Right atrium auricular region (tissue), 2 donors: ENCODE data around the gene ZNF316. TPM values are rescaled to one million over a fixed set of nuclear protein-coding genes. Genes with fewer than 3 reads are reported as not detected.

Experiments used
- DNase-seq: peaks from one replicate; pipeline ENCODE4 v3.0.0-alpha.2; 2019; ENCODE audit warnings: low spot score
- H3K27ac ChIP-seq, 2 donors: fragments of 200-600 bp; sonication (generic); 1 replicate in 1 of 2; 2 replicates in 1 of 2; pipeline ENCODE4 v1.5.1; 2016 to 2019
- H3K27me3 ChIP-seq, 2 donors: fragments of 200-600 bp; sonication (generic); one replicate each; pipeline versions ENCODE4 v1.5.1 to v1.6.0; 2017 to 2019
- H3K36me3 ChIP-seq: fragments of 200-600 bp; sonication (generic); one replicate; pipeline ENCODE4 v1.5.1; 2016
- H3K4me1 ChIP-seq, 2 donors: fragments of 200-600 bp; sonication (generic); one replicate each; pipeline versions ENCODE4 v1.5.1 to v1.6.0; 2017 to 2019
- H3K4me3 ChIP-seq, 2 donors: fragments of 200-600 bp; sonication (generic); 1 replicate in 1 of 2; 2 replicates in 1 of 2; pipeline ENCODE4 v1.5.1; 2017 to 2019; ENCODE audit warnings: mild to moderate bottlenecking in 1 of 2, moderate library complexity in 1 of 2
- H3K9me3 ChIP-seq, 2 donors: fragments of 200-600 bp; sonication (generic); one replicate each; pipeline ENCODE4 v1.5.1; 2019
- total RNA-seq, 2 donors: library from RNA; depleted of rRNA; stranded (reverse); fragments of >200 nt; gene quantifications; one replicate each; pipeline ENCODE4 v1.1.0, GENCODE V29; 2016
- TF ChIP-seq, protein P1 (sequence below), 2 donors: fragments of 200-600 bp; sonication (generic); IDR thresholded peaks; one replicate each; pipeline ENCODE4 v1.5.1; 2019; ENCODE audit warnings: antibody characterized with exemption in 2 of 2

The ZNF316 gene
- total RNA-seq, 2 donors from 2014 or later = 9.0 to 12.6 TPM

DNA sequence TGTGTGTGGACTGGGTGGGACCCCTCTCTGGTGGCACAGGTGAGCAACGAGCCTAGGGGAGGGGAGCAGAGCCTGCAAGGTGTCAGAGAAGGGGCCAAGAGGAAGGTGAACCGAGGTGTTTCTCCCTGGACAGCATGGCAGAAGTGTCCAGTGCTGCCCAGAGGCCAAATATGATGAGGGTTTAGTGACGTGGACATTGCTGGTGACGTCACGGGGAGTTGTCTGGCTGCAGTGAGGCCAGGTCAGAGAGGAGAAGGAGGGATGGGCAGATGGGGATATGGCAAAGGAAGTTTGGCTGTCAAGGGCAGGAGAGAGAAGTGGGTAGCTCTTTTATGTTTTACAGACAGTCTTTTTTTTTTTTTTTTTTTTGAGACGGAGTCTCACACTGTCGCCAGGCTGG lies 24.3 kb upstream of the ZNF316 start:
- Histone ChIP-seq H3K4me1 (peaks cover 0 to 16% of the 10 kb centered on the region in 2 donors), H3K9me3 (no peaks in the 10 kb centered on the region), H3K4me3 (no peak overlapping the region), H3K27ac (no peak overlapping the region), H3K27me3 (no peaks in the 10 kb centered on the region), H3K36me3 (peaks cover 5% of the 10 kb centered on the region)
- TF ChIP-seq, protein P1, sequence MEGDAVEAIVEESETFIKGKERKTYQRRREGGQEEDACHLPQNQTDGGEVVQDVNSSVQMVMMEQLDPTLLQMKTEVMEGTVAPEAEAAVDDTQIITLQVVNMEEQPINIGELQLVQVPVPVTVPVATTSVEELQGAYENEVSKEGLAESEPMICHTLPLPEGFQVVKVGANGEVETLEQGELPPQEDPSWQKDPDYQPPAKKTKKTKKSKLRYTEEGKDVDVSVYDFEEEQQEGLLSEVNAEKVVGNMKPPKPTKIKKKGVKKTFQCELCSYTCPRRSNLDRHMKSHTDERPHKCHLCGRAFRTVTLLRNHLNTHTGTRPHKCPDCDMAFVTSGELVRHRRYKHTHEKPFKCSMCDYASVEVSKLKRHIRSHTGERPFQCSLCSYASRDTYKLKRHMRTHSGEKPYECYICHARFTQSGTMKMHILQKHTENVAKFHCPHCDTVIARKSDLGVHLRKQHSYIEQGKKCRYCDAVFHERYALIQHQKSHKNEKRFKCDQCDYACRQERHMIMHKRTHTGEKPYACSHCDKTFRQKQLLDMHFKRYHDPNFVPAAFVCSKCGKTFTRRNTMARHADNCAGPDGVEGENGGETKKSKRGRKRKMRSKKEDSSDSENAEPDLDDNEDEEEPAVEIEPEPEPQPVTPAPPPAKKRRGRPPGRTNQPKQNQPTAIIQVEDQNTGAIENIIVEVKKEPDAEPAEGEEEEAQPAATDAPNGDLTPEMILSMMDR (IDR thresholded peaks at IDR 0.05) = no peak
- DNase-seq = no peak

- DNase-seq = no peak
- Histone ChIP-seq H3K27ac (no peak overlapping the region), H3K9me3 (no peaks in the 10 kb centered on the region), H3K27me3 (no peaks in the 10 kb centered on the region), H3K4me3 (no peak overlapping the region), H3K4me1 (peaks cover 0 to 16% of the 10 kb centered on the region in 2 donors), H3K36me3 (no peaks in the 10 kb centered on the region)
- TF ChIP-seq, protein P1 (IDR thresholded peaks at IDR 0.05) = no peak
Measured at GRCh38 chr7:6613706-6614105, 23.4 kb upstream of the ZNF316 start.

DNA sequence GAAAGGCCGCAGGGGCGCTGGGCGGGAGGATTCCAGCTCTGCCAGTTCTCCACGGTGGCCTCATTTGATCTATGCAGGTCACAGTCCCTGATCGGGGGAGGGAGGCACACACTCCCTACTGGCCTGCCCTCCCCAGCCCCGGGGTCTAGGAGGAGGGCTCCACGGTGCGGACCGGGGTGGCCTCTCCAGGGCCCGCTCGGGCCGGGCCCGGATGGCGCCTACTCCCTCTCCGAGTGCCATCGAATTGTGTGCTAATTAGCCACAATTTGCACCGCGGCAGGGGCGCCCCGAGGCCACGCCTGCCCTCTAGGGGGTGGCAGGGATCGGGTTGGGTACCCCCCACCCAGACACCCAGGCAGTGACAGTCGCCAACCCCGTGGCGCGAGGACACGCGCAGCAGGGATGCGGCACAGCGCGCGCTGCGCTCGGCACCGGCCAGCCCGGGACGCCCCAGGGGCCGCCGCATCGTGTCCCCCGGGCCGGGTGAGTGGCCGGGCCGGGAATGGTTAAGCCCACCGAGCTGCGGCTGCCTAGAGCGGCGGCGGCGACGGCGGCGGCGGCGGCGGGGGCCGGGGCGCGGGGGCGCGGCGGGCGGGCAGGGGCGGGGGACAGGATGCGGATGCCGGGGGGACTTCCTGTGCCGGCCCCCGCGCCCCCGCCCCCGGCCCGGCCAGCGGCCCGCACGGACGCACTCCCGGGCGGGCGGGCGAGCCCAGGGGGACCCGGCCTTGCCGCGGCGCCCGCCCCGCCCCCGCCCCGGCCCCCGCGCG lies 22.0 kb upstream of the ZNF316 start, which contains the start of gene ZNF853:
ZNF853 (plus strand) TSS at position 658 of the 770 bp plus-strand sequence. CDS start 565 bp downstream, outside the sequence.
- Histone ChIP-seq H3K36me3 (no peaks in the 10 kb centered on the region), H3K9me3 (no peaks in the 10 kb centered on the region), H3K27ac (peak within 1 kb of the TSS; percentile 26 to 29), H3K27me3 (no peaks in the 10 kb centered on the region), H3K4me3 (peak within 1 kb of the TSS; percentile 67 to 68), H3K4me1 (peaks cover 0 to 16% of the 10 kb centered on the region in 2 donors)
- TF ChIP-seq, protein P1 (IDR thresholded peaks at IDR 0.05) = no peak
- DNase-seq = no peak

DNA sequence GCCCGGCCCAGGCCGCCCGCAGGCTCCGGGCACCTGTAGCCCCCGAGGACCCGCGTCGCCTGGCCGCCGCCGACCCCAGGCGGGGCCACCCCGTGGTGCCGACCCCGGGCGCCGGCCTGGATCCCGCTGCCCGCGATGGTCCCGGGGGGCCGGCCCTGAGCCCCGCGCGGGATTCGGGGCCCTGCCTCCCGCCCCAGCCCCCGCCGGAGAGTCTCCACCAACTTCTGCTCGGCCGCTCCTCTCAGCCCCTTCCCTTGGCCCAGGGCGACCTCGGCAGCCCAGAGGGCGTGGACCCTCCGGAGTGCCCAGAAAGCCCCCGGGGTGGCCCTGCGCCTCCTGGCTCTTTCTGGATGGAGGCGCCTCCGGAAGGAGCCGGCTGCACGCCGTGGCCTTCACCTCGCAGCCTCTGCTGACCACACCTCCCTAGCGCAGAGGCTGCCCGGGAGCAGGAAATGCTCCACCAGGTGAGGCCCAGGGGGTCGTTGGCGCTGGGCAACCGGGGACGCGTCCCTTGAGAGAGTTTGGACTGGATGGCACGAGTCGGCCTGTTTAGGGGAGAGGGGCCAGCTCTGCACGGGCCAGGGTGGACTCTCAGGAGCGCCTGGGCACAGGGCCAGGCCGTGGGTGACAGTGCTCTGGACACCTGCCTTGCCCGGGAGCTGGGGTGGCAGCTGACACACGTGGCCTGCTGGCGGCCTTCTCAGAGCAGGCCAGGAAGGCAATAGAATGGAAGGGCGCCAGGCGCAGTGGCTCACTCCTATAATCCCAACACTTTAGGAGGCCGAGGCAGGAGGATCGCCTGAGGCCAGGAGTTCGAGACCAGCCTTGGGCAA lies 21.2 kb upstream of the ZNF316 start:
- DNase-seq = no peak
- Histone ChIP-seq H3K27me3 (no peaks in the 10 kb centered on the region), H3K4me3 (peak overlapping the region; percentile 67 to 68), H3K4me1 (peaks cover 0 to 16% of the 10 kb centered on the region in 2 donors), H3K27ac (peak overlapping the region; percentile 26 to 29), H3K36me3 (no peaks in the 10 kb centered on the region), H3K9me3 (no peaks in the 10 kb centered on the region)
- TF ChIP-seq, protein P1 (IDR thresholded peaks at IDR 0.05) = no peak

DNA sequence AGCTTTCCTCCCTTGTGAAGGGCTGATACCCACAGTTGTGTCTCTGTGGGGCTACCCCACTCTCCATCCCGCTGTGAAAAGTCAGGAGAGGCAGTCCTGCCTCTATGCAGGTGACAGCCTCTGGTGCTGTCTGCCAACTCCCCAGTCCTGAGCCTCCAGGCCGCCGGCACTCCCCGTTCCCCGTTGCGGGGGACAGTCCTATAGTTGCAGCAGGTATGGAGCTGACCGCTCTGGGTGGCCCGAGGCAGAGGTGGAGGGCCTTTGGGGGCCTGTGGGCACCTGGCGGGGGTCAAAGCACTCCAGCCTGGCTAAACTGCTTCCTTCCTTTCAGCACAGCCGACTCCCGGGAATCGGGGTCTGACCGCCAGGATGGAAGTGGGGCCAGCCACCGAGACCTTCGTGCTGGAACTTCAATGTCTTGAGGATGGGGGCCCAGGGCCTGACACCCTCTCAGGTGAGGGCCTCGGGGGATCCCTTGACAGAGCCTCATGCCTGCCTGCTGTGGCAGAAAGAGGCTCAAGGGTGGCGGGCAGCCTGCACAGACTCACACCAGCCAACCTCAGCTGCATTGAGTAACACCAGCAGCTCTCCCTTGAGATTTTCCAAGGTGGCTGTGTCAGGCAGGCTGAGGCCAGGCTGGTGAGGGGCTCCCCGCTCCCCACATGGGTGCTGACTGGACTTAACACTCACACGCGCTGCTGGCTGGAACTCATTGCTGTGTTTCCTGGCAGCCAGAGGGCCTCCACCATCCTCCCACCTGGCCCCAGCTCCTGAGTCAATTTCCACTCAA lies 20.1 kb upstream of the ZNF316 start:
- peaks cover 0 to 16% of the 10 kb centered on the region in 2 donors for H3K4me1 ChIP-seq
- H3K4me3 ChIP-seq = no peak overlapping the region
- DNase-seq = no peak
- peaks cover 8% of the 10 kb centered on the region for H3K36me3 ChIP-seq
- no peaks in the 10 kb centered on the region for H3K9me3 ChIP-seq
- no peak overlapping the region for H3K27ac ChIP-seq
- TF ChIP-seq, protein P1 (IDR thresholded peaks at IDR 0.05) = no peak
- no peaks in the 10 kb centered on the region for H3K27me3 ChIP-seq
